HCT116 (cell line): ENCODE measurements around the gene CORO2A. TPM values are rescaled to one million over a fixed set of nuclear protein-coding genes. Genes with fewer than 3 reads are reported as not detected.

Experiments
- ATAC-seq: fragments of 200-7000 bp; cut with Tn5 transposase; 2 replicates; pipeline ENCODE4 v1.9.1; 2020; ENCODE audit warnings: mild to moderate bottlenecking, moderate library complexity
- BruUV-seq: library from RNA; stranded (reverse); fragments of 400-500 nt; replicated peaks from 2 replicates; lab custom pipeline; 2021; lab: Mats Ljungman, UMichigan
- CTCF ChIA-PET: fragments of 300-600 bp; sonication (Branson Sonifier 250); formaldehyde crosslinking; loops from one replicate; lab custom pipeline; 2021; ENCODE audit warnings: antibody characterized with exemption; lab: Charles Lee
- POLR2A ChIA-PET: fragments of 300-600, 350-600 bp; sonication (Branson Sonifier 250); formaldehyde crosslinking; loops from one replicate; lab custom pipeline; 2021; ENCODE audit warnings: antibody characterized with exemption; lab: Charles Lee
- RAD21 ChIA-PET, 2 experiments: fragments of 300-600 bp; sonication (Branson Sonifier 250); formaldehyde crosslinking; loops; one replicate each; lab custom pipeline; 2023; ENCODE audit warnings: low total read pairs in 2 of 2; ENCODE audit not compliant: uncharacterized antibody in 2 of 2, unreplicated experiment in 2 of 2, low non-redundant PET in 1 of 2; lab: Charles Lee
- DNase-seq: peaks from one replicate; pipeline ENCODE4 v3.0.0-alpha.2; 2010; ENCODE audit warnings: low read depth, low spot score
- H2AFZ ChIP-seq: fragments of 200-600 bp; shearing (Covaris generic), sonication (generic); 2 replicates; pipeline ENCODE4 v1.6.1; 2017; ENCODE audit warnings: low read depth, mixed run types, mixed read lengths, antibody characterized with exemption, low read length; ENCODE audit not compliant: poor library complexity, severe bottlenecking
- H3K27ac ChIP-seq: 2 replicates; pipeline ENCODE4 v1.5.1; 2012; ENCODE audit warnings: low read depth, low read length
- H3K27me3 ChIP-seq: fragments of 200-600 bp; sonication (generic); 2 replicates; pipeline ENCODE4 v1.6.1; 2016; ENCODE audit warnings: mixed run types, low read length, mixed read lengths; ENCODE audit not compliant: insufficient read depth
- H3K36me3 ChIP-seq, 2 experiments: fragments of 200-500 bp in 1 of 2; fragments of 200-600 bp in 1 of 2; sonication (Bioruptor generic) in 1 of 2; sonication (generic) in 1 of 2; 2 replicates each; pipeline versions ENCODE4 v1.5.1 to v1.6.1; 2014 to 2016; ENCODE audit warnings: low read length in 2 of 2, inconsistent platforms in 1 of 2, mixed read lengths in 1 of 2, mixed run types in 1 of 2; ENCODE audit not compliant: insufficient read depth in 2 of 2, control insufficient read depth in 1 of 2
- H3K4me1 ChIP-seq, 2 experiments: fragments of 200-600 bp in 1 of 2; sonication (generic) in 1 of 2; 2 replicates each; pipeline versions ENCODE4 v1.5.1 to v1.6.1; 2012 to 2017; ENCODE audit warnings: low read length in 2 of 2, inconsistent platforms in 1 of 2, mild to moderate bottlenecking in 1 of 2, mixed read lengths in 1 of 2, mixed run types in 1 of 2, moderate library complexity in 1 of 2; ENCODE audit not compliant: insufficient read depth in 2 of 2, control insufficient read depth in 1 of 2
- H3K4me2 ChIP-seq: fragments of 200-600 bp; sonication (generic); 2 replicates; pipeline ENCODE4 v1.6.1; 2017; ENCODE audit warnings: mixed run types, low read length, mixed read lengths
- H3K4me3 ChIP-seq, 2 experiments: fragments of 200-600 bp in 1 of 2; sonication (generic) in 1 of 2; replicated peaks in 1 of 2; 2 replicates each; pipeline ENCODE4 v1.5.1; 2011 to 2016; ENCODE audit warnings: low read length in 2 of 2, control low read depth in 1 of 2, low read depth in 1 of 2, mild to moderate bottlenecking in 1 of 2, mixed read lengths in 1 of 2, mixed run types in 1 of 2
- H3K79me2 ChIP-seq: fragments of 200-600 bp; sonication (generic); 2 replicates; pipeline ENCODE4 v1.6.1; 2017; ENCODE audit warnings: mild to moderate bottlenecking, mixed run types, low read length, moderate library complexity, mixed read lengths; ENCODE audit not compliant: insufficient read depth
- H3K9ac ChIP-seq: fragments of 200-600 bp; sonication (generic); 2 replicates; pipeline ENCODE4 v1.6.1; 2016; ENCODE audit warnings: low read length, mixed read lengths
- H3K9me2 ChIP-seq: fragments of 200-600 bp; sonication (generic), shearing (Covaris generic); 2 replicates; pipeline ENCODE4 v1.6.1; 2017; ENCODE audit warnings: mixed run types, mild to moderate bottlenecking, moderate library complexity; ENCODE audit not compliant: insufficient read depth
- H3K9me3 ChIP-seq, 2 experiments: fragments of 200-500 bp in 1 of 2; fragments of 200-600 bp in 1 of 2; sonication (Bioruptor generic) in 1 of 2; sonication (generic) in 1 of 2; 2 replicates each; pipeline ENCODE4 v1.6.1; 2014 to 2017; ENCODE audit warnings: low read length in 2 of 2, mixed read lengths in 2 of 2, inconsistent platforms in 1 of 2, low read depth in 1 of 2, mild to moderate bottlenecking in 1 of 2, mixed run types in 1 of 2, moderate library complexity in 1 of 2; ENCODE audit not compliant: control insufficient read depth in 1 of 2, insufficient read depth in 1 of 2
- H4K20me1 ChIP-seq: fragments of 200-600 bp; sonication (generic), shearing (Covaris generic); 2 replicates; pipeline ENCODE4 v1.6.1; 2017; ENCODE audit warnings: mixed run types, mild to moderate bottlenecking, moderate library complexity; ENCODE audit not compliant: insufficient read depth
- CBX3 ChIP-seq: IDR thresholded peaks from 2 replicates; pipeline ENCODE4 v1.6.1; 2012; ENCODE audit warnings: low read depth
- EGR1 ChIP-seq: IDR thresholded peaks from 2 replicates; pipeline ENCODE4 v1.6.1; 2012; ENCODE audit warnings: low read depth
- EZH2phosphoT487 ChIP-seq: fragments of 200-600 bp; IDR thresholded peaks from 2 replicates; pipeline ENCODE4 v1.6.1; 2018; ENCODE audit warnings: antibody characterized with exemption, borderline replicate concordance
- JUND ChIP-seq: IDR thresholded peaks from 2 replicates; pipeline ENCODE4 v1.6.1; 2012
- MAX ChIP-seq: IDR thresholded peaks from 2 replicates; pipeline ENCODE4 v1.6.1; 2012
- POLR2A ChIP-seq: IDR thresholded peaks from 2 replicates; pipeline ENCODE4 v1.7.0; 2011; ENCODE audit warnings: borderline replicate concordance; ENCODE audit not compliant: insufficient read depth, insufficient read length; ENCODE audit errors: extremely low read depth
- POLR2AphosphoS5 ChIP-seq: IDR thresholded peaks from 2 replicates; pipeline ENCODE4 v1.6.1; 2011; ENCODE audit warnings: mild to moderate bottlenecking, low read depth, low read length, moderate library complexity
- REST ChIP-seq: IDR thresholded peaks from 2 replicates; pipeline ENCODE4 v1.6.1; 2012; ENCODE audit warnings: low read depth
- SIN3A ChIP-seq: IDR thresholded peaks from 2 replicates; pipeline ENCODE4 v1.6.1; 2012; ENCODE audit warnings: low read depth
- SRF ChIP-seq: IDR thresholded peaks from 2 replicates; pipeline ENCODE4 v1.6.1; 2012; ENCODE audit warnings: low read depth
- TCF7L2 ChIP-seq: IDR thresholded peaks from 2 replicates; pipeline ENCODE4 v1.7.0; 2011; ENCODE audit warnings: borderline replicate concordance, inconsistent platforms; ENCODE audit not compliant: insufficient read depth, insufficient read length; ENCODE audit errors: extremely low read depth
- ZBTB33 ChIP-seq: IDR thresholded peaks from 2 replicates; pipeline ENCODE4 v1.6.1; 2011; ENCODE audit warnings: mild to moderate bottlenecking, low read length, moderate library complexity; ENCODE audit not compliant: insufficient replicate concordance; ENCODE audit errors: extremely low read depth
- ZFX ChIP-seq: fragments of 450-650 bp; IDR thresholded peaks from 2 replicates; pipeline ENCODE4 v1.6.1; 2017
- intact Hi-C: fragments of 100-400 bp; cut with micrococcal nuclease; formaldehyde crosslinking; loops from 2 replicates; pipeline ENCODE4 v1.10.0; 2022
- total RNA-seq: library from RNA; stranded (reverse); gene quantifications from one replicate; pipeline ENCODE4 v1.2.1, GENCODE V29; 2021; ENCODE audit not compliant: unreplicated experiment

CORO2A gene
- total RNA-seq, 1 experiment from 2014 or later = 5.7 TPM

- Histone ChIP-seq H3K36me3 (no peaks in the 10 kb centered on the region), H3K27ac (no peak overlapping the region), H3K79me2 (no peaks in the 10 kb centered on the region), H3K9me2 (no peaks in the 10 kb centered on the region), H3K4me1 (peaks cover 7 to 10% of the 10 kb centered on the region in 2 experiments; a peak in 3 of 4 replicates), H3K9ac (no peak overlapping the region), H3K4me3 (no peak overlapping the region), H3K27me3 (no peaks in the 10 kb centered on the region), H3K4me2 (no peak overlapping the region)
- no TSS peak for BruUV-seq
- intact Hi-C loops = no loop called here
- DNase-seq = no peak
- ATAC-seq = no peak
- CTCF ChIA-PET = no interaction called here
- POLR2A ChIA-PET = no interaction called here
- RAD21 ChIA-PET = no interaction called here
- TF ChIP-seq EZH2phosphoT487 (no peak), MAX (no peak), POLR2AphosphoS5 (no peak), TCF7L2 (no peak), SIN3A (no peak), CBX3 (no peak), POLR2A (no peak), SRF (no peak), REST (no peak), ZBTB33 (no peak), EGR1 (no peak), JUND (no peak), ZFX (no peak)
- TF ChIP-seq, all 23 proteins: peak for 0
- Histone ChIP-seq H4K20me1 (no peaks in the 10 kb centered on the region), H2AFZ (no peak overlapping the region), H3K9me3 (no peaks in the 10 kb centered on the region)
Observed at GRCh38 chr9:98175762-98176161, 16.7 kb downstream of the CORO2A start.
